ENCODE results near the gene GCDH.
"Not testable (repeated sequence)": the region's sequence is repeated elsewhere in the genome, so short reads cannot be mapped to it uniquely, and the experiment has no call there.

GCDH gene

GRCh38 chr19:12912571-12912970 is 21.6 kb downstream of the GCDH start:
- DNase-seq = no peak

GRCh38 chr19:12913011-12913561 is 22.1 kb downstream of the GCDH start:
- no peak for DNase-seq

- DNase-seq = peak; percentile 61 to 65
Measured at GRCh38 chr19:12913851-12914690, 23.1 kb downstream of the GCDH start.

GRCh38 chr19:12915860-12916259 is 24.9 kb downstream of the GCDH start:
- DNase-seq = not testable (repeated sequence)

- DNase-seq = no peak
Measured at GRCh38 chr19:12918253-12918652, 27.3 kb downstream of the GCDH start.

- DNase-seq = no peak
Measured at GRCh38 chr19:12921047-12921446, 30.1 kb downstream of the GCDH start.

- no peak for DNase-seq
Measured at GRCh38 chr19:12922959-12923358, 32.0 kb downstream of the GCDH start.

- DNase-seq = no peak
Measured at GRCh38 chr19:12924621-12925310, 33.8 kb downstream of the GCDH start.

- DNase-seq = no peak
Measured at GRCh38 chr19:12930002-12930645, 39.2 kb downstream of the GCDH start.

GRCh38 chr19:12932392-12933286 is 41.7 kb downstream of the GCDH start:
- no peak for DNase-seq

- DNase-seq = peak; percentile 90
Measured at GRCh38 chr19:12933287-12934072, 42.5 kb downstream of the GCDH start, which contains the start of gene FARSA. Gene FARSA (minus strand): TSS chr19:12933711. CDS start chr19:12933696, 15 bp downstream.

- DNase-seq = no peak
Measured at GRCh38 chr19:12935071-12935470, 44.1 kb downstream of the GCDH start.

GRCh38 chr19:12936582-12936981 is 45.6 kb downstream of the GCDH start:
- no peak for DNase-seq

- DNase-seq = peak in 1 of 2 donors; percentile 36
Measured at GRCh38 chr19:12937093-12937926, 46.4 kb downstream of the GCDH start.

GRCh38 chr19:12937927-12938778 is 47.2 kb downstream of the GCDH start, which contains the start of gene CALR:
Gene CALR (plus strand): TSS chr19:12938609. CDS start chr19:12938680, 71 bp downstream.
- DNase-seq = peak; percentile 99 to 100

- peak; percentile 47 to 48 for DNase-seq
Measured at GRCh38 chr19:12938779-12939601, 48.0 kb downstream of the GCDH start.

- no peak for DNase-seq
Measured at GRCh38 chr19:12939975-12940423, 49.0 kb downstream of the GCDH start.

- no peak for DNase-seq
Measured at GRCh38 chr19:12940897-12941296, 49.9 kb downstream of the GCDH start.

Measured in CD4-positive, alpha-beta T cell treated with Interleukin-1 beta for 1 hour (primary cell).